Right lobe of liver (tissue), 4 donors: Measurements from ENCODE around the gene ZNF615.

ENCODE experiments used
- POLR2A ChIP-seq: fragments of 450-650 bp; IDR thresholded peaks from one replicate; pipeline ENCODE4 v1.6.1; 2017; ENCODE audit warnings: antibody characterized with exemption, mild to moderate bottlenecking
- TF ChIP-seq, protein P1 (sequence below), 4 donors: fragments of 200-600 bp in 3 of 4; fragments of 450-650 bp in 1 of 4; IDR thresholded peaks; one replicate each; pipeline versions ENCODE4 v1.5.1 to v1.8.0; 2016 to 2022; ENCODE audit warnings: antibody characterized with exemption in 4 of 4, mild to moderate bottlenecking in 2 of 4
- donor health status: DM: no; HTN: no; CAD: no.
- donor health status: DM: no; HTN: no; CAD: no.
- donor health status: DM: no; HTN: yes; CAD: no.

DNA sequence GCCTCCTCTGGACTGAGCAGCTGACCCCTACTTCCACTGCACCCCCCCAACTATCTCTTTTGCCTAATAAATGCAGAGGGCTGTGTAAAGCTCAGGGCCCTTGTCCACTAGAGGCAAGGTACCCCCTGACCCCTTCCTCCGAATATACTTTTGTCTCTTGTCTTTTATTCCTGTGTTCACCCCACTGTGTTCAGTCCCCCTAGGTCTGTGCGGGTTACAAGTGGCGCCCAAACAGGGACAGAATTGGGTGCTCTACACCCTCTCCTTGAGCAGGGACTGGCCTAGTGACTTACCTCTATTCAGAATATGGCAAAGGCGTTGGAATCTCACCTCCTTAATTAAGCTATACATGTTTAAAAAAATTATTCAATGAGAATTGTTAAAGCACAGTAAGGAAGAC is 36.4 kb downstream of the ZNF615 start:
- TF ChIP-seq, protein P1, sequence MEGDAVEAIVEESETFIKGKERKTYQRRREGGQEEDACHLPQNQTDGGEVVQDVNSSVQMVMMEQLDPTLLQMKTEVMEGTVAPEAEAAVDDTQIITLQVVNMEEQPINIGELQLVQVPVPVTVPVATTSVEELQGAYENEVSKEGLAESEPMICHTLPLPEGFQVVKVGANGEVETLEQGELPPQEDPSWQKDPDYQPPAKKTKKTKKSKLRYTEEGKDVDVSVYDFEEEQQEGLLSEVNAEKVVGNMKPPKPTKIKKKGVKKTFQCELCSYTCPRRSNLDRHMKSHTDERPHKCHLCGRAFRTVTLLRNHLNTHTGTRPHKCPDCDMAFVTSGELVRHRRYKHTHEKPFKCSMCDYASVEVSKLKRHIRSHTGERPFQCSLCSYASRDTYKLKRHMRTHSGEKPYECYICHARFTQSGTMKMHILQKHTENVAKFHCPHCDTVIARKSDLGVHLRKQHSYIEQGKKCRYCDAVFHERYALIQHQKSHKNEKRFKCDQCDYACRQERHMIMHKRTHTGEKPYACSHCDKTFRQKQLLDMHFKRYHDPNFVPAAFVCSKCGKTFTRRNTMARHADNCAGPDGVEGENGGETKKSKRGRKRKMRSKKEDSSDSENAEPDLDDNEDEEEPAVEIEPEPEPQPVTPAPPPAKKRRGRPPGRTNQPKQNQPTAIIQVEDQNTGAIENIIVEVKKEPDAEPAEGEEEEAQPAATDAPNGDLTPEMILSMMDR (IDR thresholded peaks at IDR 0.05) = no peak
- no peak for TF ChIP-seq POLR2A
